SJSA1 (cell line): ENCODE results near the gene LSM12. TPM values are rescaled to one million over a fixed set of nuclear protein-coding genes. Genes with fewer than 3 reads are reported as not detected.

Source experiments
- DNase-seq, 2 experiments: peaks; one replicate each; pipeline ENCODE4 v3.0.0-alpha.2; 2015 to 2020; ENCODE audit warnings: low spot score in 2 of 2, low read depth in 1 of 2
- H3K27ac ChIP-seq: fragments of 250-450 bp; sonication (Bioruptor Pico); 2 replicates; pipeline ENCODE4 v1.5.1; 2020; ENCODE audit warnings: mild to moderate bottlenecking, moderate library complexity
- H3K27me3 ChIP-seq: fragments of 250-450 bp; sonication (Bioruptor Pico); replicated peaks from 2 replicates; pipeline ENCODE4 v1.5.1; 2020; ENCODE audit warnings: mild to moderate bottlenecking, moderate library complexity
- H3K36me3 ChIP-seq: fragments of 250-450 bp; sonication (Bioruptor Pico); 2 replicates; pipeline ENCODE4 v1.5.1; 2020; ENCODE audit warnings: mild to moderate bottlenecking
- H3K4me1 ChIP-seq: fragments of 250-450 bp; sonication (Bioruptor Pico); replicated peaks from 2 replicates; pipeline ENCODE4 v1.6.1; 2021; ENCODE audit warnings: mild to moderate bottlenecking
- H3K4me3 ChIP-seq: fragments of 250-450 bp; sonication (Bioruptor Pico); 2 replicates; pipeline ENCODE4 v1.5.1; 2020; ENCODE audit warnings: mild to moderate bottlenecking
- H3K9me3 ChIP-seq: fragments of 250-450 bp; sonication (Bioruptor Pico); replicated peaks from 2 replicates; pipeline ENCODE4 v1.5.1; 2020; ENCODE audit warnings: mild to moderate bottlenecking
- total RNA-seq: library from RNA; depleted of rRNA; stranded (reverse); fragments of >200 nt; shearing (Covaris generic); gene quantifications from 2 replicates; pipeline ENCODE4 v1.2.3, GENCODE V29; 2014

Gene LSM12
- total RNA-seq, 1 experiment from 2014 or later = 69.7 TPM

GRCh38 chr17:44075598-44076293 lies 9.3 kb upstream of the LSM12 start:
- Histone ChIP-seq H3K36me3 (peaks cover 77% of the 10 kb centered on the region), H3K27me3 (no peaks in the 10 kb centered on the region), H3K9me3 (no peaks in the 10 kb centered on the region), H3K4me3 (no peak overlapping the region), H3K27ac (no peak overlapping the region), H3K4me1 (peaks cover 67% of the 10 kb centered on the region)
- no peak for DNase-seq

DNA sequence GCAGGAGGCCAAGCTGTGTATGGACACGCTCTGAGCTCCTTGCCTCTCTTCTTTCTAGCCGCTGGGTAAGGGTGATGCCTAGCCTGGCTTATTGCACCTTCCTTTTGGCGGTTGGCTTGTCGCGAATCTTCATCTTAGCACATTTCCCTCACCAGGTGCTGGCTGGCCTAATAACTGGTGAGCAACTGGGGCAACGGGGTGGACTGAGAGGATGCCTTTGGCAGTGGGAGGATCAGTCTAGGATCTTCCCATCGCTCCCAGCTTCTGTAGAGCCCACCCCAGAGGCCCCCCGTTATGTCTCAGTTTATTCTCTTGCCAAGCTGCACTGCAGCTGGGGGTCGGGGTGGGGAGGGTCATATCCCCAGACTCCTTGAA lies 8.4 kb upstream of the LSM12 start:
- no peak for DNase-seq
- Histone ChIP-seq H3K27ac (no peak overlapping the region), H3K27me3 (no peaks in the 10 kb centered on the region), H3K36me3 (peaks cover 68% of the 10 kb centered on the region), H3K9me3 (no peaks in the 10 kb centered on the region), H3K4me1 (peaks cover 69% of the 10 kb centered on the region), H3K4me3 (no peak overlapping the region)

DNA sequence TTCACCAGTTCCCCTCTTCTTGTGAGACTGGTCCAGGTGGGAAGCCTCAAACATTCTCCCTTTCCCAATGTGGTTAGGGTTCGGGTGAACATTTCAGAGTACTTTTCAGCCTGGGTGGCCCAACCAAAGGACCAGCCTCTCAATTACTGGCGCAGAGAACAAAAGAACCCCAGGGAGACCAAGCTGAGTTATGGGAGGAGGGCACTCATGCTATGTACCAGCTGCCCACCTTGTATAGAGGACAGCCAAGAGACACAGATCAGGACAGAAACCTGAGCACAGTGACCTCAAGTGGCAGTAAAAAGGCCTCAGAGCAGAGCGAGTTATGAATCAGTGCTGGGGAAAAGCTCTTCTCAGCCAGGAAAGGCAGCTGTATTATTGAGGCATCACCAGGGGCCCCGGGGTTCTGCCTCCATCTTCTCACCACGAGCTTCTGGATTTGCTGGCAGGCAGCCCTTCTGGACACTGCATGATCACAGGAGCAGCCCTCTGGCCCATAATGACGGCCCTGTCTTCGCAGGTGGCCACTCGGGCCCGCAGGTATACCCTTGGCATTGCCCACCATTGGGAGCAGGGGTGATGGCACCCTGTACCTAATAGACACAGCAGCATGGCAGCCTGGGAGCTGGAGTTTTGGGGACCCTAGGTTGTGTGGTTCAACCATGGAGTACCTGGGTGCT lies 7.9 kb upstream of the LSM12 start:
- Histone ChIP-seq H3K36me3 (peaks cover 64% of the 10 kb centered on the region), H3K4me1 (peaks cover 70% of the 10 kb centered on the region), H3K4me3 (no peak overlapping the region), H3K27me3 (no peaks in the 10 kb centered on the region), H3K9me3 (no peaks in the 10 kb centered on the region), H3K27ac (no peak overlapping the region)
- DNase-seq = peak; percentile 72 to 78

DNA sequence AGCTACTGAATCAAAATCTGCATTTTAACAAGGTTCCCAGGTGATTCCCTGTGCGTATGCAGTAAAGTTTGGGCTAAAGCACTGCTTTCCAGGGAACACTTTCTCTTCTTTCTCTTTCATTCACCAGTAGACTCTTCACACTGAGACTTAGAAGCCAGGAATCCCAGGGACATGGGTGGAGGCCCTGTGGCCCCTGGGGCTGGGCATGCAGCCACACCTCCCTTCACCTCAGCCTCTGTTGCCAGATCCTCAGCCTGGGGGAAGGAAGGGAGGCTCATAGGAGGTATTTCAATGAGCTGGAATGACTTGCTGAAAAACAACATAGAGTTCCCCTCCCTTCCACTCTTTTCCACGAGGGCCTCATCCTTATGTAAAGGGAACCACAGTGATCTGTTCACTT lies 5.3 kb upstream of the LSM12 start:
- peaks cover 58% of the 10 kb centered on the region for H3K4me1 ChIP-seq
- H3K27ac ChIP-seq = peak overlapping the region; percentile 82
- H3K9me3 ChIP-seq = no peaks in the 10 kb centered on the region
- H3K27me3 ChIP-seq = no peaks in the 10 kb centered on the region
- DNase-seq = no peak
- H3K4me3 ChIP-seq = peak overlapping the region; percentile 59
- H3K36me3 ChIP-seq = peaks cover 38% of the 10 kb centered on the region

- Histone ChIP-seq H3K27ac (peak overlapping the region; percentile 82), H3K4me1 (peaks cover 53% of the 10 kb centered on the region), H3K27me3 (no peaks in the 10 kb centered on the region), H3K4me3 (peak overlapping the region; percentile 59), H3K36me3 (peaks cover 35% of the 10 kb centered on the region), H3K9me3 (no peaks in the 10 kb centered on the region)
- DNase-seq = no peak
Observed at GRCh38 chr17:44071198-44071520, 4.7 kb upstream of the LSM12 start.

- DNase-seq = peak; percentile 95 to 99
- Histone ChIP-seq H3K36me3 (peaks cover 30% of the 10 kb centered on the region), H3K4me3 (peak within 1 kb of the TSS; percentile 59), H3K27ac (peak within 1 kb of the TSS; percentile 82), H3K9me3 (no peaks in the 10 kb centered on the region), H3K27me3 (no peaks in the 10 kb centered on the region), H3K4me1 (peaks cover 51% of the 10 kb centered on the region)
Observed at GRCh38 chr17:44070455-44071197, 4.2 kb upstream of the LSM12 start, which contains the start of gene G6PC3. TSS of gene G6PC3 (plus strand) at chr17:44070735. CDS start at chr17:44070966, 231 bp downstream.

DNA sequence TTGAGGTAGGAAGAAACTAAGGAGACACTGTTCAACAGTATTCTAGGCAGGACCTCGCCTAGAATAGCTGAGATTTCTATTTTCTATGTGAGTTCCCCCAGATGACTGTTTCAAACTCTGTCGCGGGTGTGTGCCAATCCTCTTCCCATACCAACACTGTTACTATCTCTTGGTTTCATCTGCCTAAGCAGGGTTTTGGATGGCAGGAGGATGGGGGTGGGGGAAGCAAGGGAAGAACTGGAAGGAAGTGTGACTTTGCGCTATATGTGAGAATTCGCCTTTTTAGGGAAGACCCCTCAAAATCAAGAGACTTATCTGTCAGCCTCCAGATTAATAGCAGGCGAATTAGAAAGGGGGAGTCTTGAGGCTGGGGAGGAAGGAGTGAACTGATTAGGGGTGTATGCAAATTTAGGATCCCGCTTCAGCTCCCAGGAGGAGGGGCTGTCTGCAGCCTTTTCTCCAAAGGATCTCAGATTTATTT lies 3.5 kb upstream of the LSM12 start:
- no peaks in the 10 kb centered on the region for H3K9me3 ChIP-seq
- H3K27me3 ChIP-seq = no peaks in the 10 kb centered on the region
- DNase-seq = no peak
- H3K4me3 ChIP-seq = peak overlapping the region; percentile 59
- H3K36me3 ChIP-seq = peaks cover 24% of the 10 kb centered on the region
- peaks cover 48% of the 10 kb centered on the region for H3K4me1 ChIP-seq
- peak overlapping the region; percentile 39; the same call in 1 of the 2 replicates for H3K27ac ChIP-seq

GRCh38 chr17:44067545-44067940 lies 1.1 kb upstream of the LSM12 start:
- H3K9me3 ChIP-seq = no peaks in the 10 kb centered on the region
- peaks cover 32% of the 10 kb centered on the region for H3K4me1 ChIP-seq
- no peak overlapping the region for H3K4me3 ChIP-seq
- peaks cover 26% of the 10 kb centered on the region for H3K36me3 ChIP-seq
- no peak for DNase-seq
- no peaks in the 10 kb centered on the region for H3K27me3 ChIP-seq
- H3K27ac ChIP-seq = no peak overlapping the region

- H3K36me3 ChIP-seq = peaks cover 44% of the 10 kb centered on the region
- no peaks in the 10 kb centered on the region for H3K9me3 ChIP-seq
- peak overlapping the region; percentile 81 for H3K4me3 ChIP-seq
- H3K27me3 ChIP-seq = no peaks in the 10 kb centered on the region
- peaks cover 18% of the 10 kb centered on the region for H3K4me1 ChIP-seq
- peak overlapping the region; percentile 89 for H3K27ac ChIP-seq
- no peak for DNase-seq
Observed at GRCh38 chr17:44065668-44066203, 735 bp downstream of the LSM12 start.

GRCh38 chr17:44063704-44064639 lies 2.5 kb downstream of the LSM12 start:
- DNase-seq = no peak

DNA sequence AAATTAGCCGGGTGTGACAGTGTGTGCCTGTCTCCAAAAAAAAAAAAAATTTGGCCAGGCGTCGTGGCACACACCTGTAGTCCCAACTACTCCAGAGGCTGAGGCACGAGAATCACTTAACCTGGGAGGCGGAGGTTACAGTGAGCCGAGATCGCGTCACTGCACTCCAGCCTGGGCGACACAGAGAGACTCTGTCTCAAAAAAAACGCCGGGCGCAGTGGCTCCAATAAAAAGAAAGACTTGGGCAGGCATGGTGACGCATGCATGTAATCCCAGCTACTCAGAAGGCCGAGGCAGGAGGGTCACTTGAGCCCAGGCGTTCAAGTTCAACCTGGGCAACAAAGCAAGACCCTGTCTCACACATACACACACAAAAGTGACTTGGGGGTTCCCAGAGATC lies 3.6 kb downstream of the LSM12 start:
- no peaks in the 10 kb centered on the region for H3K9me3 ChIP-seq
- H3K36me3 ChIP-seq = peaks cover 71% of the 10 kb centered on the region
- H3K27me3 ChIP-seq = no peaks in the 10 kb centered on the region
- no peak overlapping the region for H3K27ac ChIP-seq
- H3K4me1 ChIP-seq = peaks cover 11% of the 10 kb centered on the region
- no peak overlapping the region for H3K4me3 ChIP-seq
- no peak for DNase-seq

More at GRCh38 chr17:44063704-44064639, 2.5 kb downstream of the LSM12 start:
- H3K27ac ChIP-seq = no peak overlapping the region
- peaks cover 11% of the 10 kb centered on the region for H3K4me1 ChIP-seq
- peaks cover 62% of the 10 kb centered on the region for H3K36me3 ChIP-seq
- no peak overlapping the region for H3K4me3 ChIP-seq
- no peaks in the 10 kb centered on the region for H3K27me3 ChIP-seq
- no peaks in the 10 kb centered on the region for H3K9me3 ChIP-seq

DNA sequence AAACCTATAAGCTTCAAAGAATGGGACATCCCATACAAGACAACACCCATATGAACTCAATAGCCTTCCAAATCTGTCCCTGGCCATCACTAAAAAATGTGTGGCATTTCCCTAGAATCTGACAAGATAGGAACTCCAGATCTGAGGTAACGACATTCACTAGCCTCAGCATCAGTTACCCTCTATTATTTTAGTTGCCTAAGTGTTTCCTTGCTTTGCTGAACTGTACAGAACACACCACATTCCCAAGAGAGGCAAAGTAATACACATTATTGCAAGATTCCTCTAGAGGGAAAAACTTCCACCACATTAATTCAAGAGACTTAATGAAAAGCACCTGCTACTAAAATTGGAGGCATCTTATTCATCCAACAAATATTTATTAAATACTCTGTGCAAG lies 5.0 kb downstream of the LSM12 start:
- no peaks in the 10 kb centered on the region for H3K27me3 ChIP-seq
- H3K4me1 ChIP-seq = peaks cover 4% of the 10 kb centered on the region; the same call in 1 of the 2 replicates
- H3K4me3 ChIP-seq = no peak overlapping the region
- no peaks in the 10 kb centered on the region for H3K9me3 ChIP-seq
- peaks cover 85% of the 10 kb centered on the region for H3K36me3 ChIP-seq
- DNase-seq = no peak
- H3K27ac ChIP-seq = no peak overlapping the region
